Measurements from ENCODE around the gene CNKSR3. TPM values are rescaled to one million over a fixed set of nuclear protein-coding genes. Genes with fewer than 3 reads are reported as not detected.

Gene CNKSR3
- total RNA-seq (ENCODE audit: low replicate concordance) = 4.3 and 11.7 TPM in 2 replicates

- TF ChIP-seq CTCF (IDR thresholded peaks at IDR 0.05; ENCODE audit: insufficient read depth, low read length) = peak; percentile 41
- H3K4me3 ChIP-seq (ENCODE audit: low read depth, low read length) = peak within 1 kb of the TSS; percentile 89
- DNase-seq (ENCODE audit: low read depth) = peak; percentile 92
Measured at GRCh38 chr6:154510144-154510905, at the start of gene CNKSR3. TSS of gene CNKSR3 (minus strand) at chr6:154510685. CDS start at chr6:154510114, 571 bp downstream.

DNA sequence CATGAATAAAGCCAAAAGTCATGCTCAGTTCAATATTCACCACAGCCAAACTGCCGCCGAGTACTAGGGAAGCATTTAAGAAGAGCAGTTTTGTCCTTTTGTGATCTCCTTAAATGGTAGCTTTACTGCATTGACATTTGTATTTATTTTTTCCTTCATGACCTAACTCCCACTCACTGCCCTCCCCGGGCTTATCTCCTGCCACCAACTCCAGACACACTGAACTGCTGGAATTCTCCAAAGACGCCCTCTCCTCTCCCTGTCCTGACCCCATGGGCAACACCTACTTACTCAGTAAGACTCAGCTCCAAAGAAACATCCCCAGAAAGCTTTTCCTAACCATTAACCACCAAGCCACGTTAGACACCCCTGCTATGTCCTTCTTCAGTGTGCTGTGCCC lies 48.5 kb upstream of the CNKSR3 start:
- no peak for DNase-seq (ENCODE audit: low read depth)
- no peak for TF ChIP-seq CTCF (IDR thresholded peaks at IDR 0.05; ENCODE audit: insufficient read depth, low read length)
- no peak overlapping the region for H3K4me3 ChIP-seq (ENCODE audit: low read depth, low read length)

DNA sequence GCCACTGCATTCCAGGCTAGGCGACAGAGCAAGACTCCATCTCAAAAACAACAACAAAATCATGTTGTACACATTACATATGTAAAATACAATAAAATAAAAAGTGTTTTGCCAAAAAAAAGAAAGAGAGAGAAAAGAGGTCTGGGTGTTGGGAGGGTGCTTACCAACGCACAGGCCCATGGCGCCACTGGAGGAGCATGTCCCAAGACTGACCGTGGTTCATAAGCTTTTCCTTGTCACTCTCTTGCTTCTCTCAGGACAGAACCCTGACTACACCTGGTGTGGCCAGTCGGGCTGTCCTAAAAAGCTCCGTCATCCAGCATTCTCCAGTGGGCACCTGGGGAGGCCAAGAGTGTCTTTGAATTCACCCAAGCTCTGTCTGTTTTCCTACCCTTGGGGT lies 48.0 kb upstream of the CNKSR3 start:
- DNase-seq (ENCODE audit: low read depth) = no peak
- no peak for TF ChIP-seq CTCF (IDR thresholded peaks at IDR 0.05; ENCODE audit: insufficient read depth, low read length)
- H3K4me3 ChIP-seq (ENCODE audit: low read depth, low read length) = no peak overlapping the region

- DNase-seq (ENCODE audit: low read depth) = no peak
- no peak overlapping the region for H3K4me3 ChIP-seq (ENCODE audit: low read depth, low read length)
- no peak for TF ChIP-seq CTCF (IDR thresholded peaks at IDR 0.05; ENCODE audit: insufficient read depth, low read length)
Measured at GRCh38 chr6:154555073-154555677, 44.7 kb upstream of the CNKSR3 start.

GRCh38 chr6:154554491-154554890 lies 44.0 kb upstream of the CNKSR3 start:
- no peak for TF ChIP-seq CTCF (IDR thresholded peaks at IDR 0.05; ENCODE audit: insufficient read depth, low read length)
- DNase-seq (ENCODE audit: low read depth) = no peak
- H3K4me3 ChIP-seq (ENCODE audit: low read depth, low read length) = no peak overlapping the region

DNA sequence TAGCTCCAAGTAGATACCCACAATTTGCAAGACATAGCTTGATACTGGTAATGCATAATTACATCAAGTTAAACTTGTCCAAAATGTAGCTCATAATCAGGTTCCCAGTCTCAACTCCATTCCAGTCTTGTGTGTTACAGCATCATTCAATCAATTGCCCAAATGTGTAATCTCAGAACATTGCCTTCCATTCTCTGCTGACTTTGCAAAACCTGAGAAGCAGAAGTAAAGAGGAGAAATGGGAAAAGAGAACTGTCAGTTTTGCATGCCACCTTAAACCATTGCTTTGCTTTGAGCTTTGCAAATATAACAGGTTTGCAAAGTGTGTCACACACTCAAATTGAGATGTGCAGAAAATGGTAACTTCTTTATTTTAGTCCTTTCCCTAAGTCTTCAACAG lies 40.3 kb upstream of the CNKSR3 start:
- DNase-seq (ENCODE audit: low read depth) = no peak
- no peak overlapping the region for H3K4me3 ChIP-seq (ENCODE audit: low read depth, low read length)
- no peak for TF ChIP-seq CTCF (IDR thresholded peaks at IDR 0.05; ENCODE audit: insufficient read depth, low read length)
